SHP77 treated with DMSO at 0.1 percent for 48 hours (cell line): ENCODE measurements around the gene IL36RN.

Source experiments
- DNase-seq: peaks from one replicate; lab custom pipeline; 2025; lab: John Stamatoyannopoulos, UW

IL36RN gene

DNA sequence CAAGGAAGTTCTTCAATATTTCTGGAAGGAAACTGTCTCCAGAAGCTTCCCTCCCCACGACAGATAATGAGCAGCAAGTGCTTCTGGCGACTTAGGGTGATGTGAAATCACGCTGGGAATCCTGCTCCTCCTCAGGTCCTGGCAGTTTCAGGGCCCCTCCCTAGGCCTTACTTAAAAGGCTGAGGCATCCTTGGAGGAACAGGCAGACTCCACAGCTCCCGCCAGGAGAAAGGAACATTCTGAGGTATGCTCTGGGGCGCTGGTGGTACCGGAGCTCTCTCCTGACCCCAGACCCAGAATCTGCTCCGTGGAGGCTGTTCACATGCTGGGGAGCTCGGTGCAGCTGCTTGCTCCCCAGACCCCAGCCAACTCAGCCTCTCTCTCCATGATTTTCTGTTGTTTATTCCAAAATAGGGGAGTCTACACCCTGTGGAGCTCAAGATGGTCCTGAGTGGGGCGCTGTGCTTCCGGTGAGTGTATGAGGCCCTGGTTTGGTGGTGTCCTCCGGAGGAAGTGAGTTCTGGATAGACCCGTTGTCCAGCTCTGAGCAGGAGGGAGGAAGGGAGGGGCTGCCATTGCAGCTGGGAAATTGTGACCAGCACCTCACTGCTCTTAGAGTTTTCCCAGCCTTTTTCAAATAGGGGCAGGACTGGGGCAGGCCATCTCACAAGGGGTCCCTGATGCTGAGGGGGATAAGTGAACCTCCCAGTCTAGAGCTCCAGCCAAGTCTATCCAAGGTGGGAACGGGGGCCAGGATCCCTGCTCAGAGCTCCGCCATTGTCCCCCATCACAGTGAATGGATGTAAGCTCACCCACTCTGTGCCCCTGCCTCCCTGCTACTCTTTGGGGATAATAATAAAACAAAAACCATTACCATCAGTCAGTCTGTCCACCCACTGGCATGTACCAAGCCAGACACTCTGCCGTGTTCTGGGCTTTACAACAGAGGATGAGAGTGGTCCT is at the start of gene IL36RN:
Gene IL36RN, plus strand, starts transcription at position 201 of the 963 bp plus-strand sequence. Its CDS starts 241 bp downstream, at position 442.
- DNase-seq: no peak

DNA sequence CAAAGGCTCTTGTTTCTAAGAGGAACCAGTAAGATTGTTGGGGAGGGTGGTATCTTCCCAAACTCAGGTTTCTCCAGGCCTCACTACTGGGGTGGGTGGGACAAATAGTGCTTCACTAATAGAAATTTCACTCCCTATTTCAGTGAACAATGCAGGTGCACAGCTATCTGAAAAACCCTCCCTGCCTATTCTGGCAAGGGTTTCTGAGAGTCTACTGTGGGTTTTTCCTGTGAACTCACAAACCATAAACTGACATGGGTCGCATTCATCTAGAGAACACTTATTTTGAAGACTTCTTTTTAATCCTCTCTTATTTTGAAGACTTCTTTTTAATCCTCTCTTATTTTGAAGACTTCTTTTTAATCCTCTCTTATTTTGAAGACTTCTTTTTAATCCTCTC is 49.4 kb upstream of the IL36RN start:
- no peak for DNase-seq

GRCh38 chr2:113010088-113010487 is 48.9 kb upstream of the IL36RN start:
- no peak for DNase-seq

DNA sequence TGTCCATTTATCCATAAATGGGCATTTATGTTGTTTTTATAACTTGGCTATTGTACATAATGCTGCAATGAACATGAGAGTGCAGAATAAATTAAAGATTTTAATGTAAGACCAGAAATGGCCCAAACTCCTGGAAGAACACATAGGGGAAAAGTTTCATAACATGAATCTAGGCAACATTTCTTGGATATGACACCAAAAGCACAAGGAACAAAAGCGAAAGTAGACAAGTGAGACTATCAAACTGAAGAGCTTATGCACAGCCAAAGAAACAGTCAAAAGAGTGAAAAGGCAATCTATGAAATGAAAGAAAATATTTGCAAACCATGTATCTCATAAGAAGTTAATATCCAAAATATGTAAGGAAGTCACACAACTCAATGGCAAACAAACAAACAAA is 47.9 kb upstream of the IL36RN start:
- no peak for DNase-seq

DNA sequence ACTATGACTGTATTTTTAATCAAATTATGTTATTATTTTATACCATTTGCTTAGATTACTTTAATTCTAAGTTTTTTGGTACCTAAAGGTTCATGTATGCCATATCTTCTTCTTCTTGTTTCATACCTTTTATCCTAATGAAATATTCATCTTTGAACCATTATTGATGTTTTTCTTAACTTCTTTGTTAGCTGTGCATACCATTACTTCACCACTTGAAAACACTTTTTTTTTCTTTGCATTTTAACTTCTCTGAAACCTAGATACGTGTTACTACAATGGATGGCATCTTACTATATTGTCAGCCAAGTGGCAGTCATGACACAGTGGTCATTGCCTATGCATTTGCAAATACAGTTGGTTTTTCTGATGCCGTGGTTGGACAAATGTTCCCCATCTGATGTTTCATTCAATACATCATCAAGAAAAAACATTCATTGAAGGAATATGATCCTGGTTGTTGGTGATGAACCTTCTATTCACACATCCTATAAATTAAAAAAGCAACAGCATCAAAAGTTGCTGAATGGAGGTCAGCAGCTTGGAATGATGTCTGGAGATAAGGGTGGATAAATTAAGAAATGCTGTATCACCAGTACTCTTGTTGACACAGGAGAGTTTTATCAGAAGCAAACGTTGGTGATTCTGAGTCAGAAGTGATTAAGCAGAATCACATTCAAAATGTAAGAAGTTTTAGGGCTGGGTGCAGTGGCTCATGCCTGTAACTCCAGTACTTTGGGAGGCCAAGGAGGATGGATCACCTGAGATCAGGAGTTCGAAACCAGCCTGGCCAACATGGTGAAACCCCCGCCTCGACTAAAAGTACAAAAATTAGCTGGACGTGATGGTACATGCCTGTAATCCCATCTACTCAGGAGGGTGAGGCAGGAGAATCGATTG is 46.3 kb upstream of the IL36RN start:
- DNase-seq: no peak

DNA sequence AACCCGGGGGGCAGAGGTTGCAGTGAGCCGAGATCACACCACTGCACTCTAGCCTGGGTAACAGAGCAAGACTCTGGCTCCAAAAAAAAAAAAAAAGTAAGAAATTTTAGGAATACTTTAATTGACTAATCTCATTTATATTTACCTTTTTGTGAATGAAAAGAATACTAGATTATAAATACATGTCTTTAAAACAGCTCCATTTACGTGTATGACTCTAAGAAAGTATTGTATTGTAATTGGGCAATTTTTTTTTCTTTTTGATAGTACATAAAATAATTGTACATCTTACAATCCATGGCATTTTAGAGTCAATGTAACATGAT is 45.7 kb upstream of the IL36RN start:
- no peak for DNase-seq

GRCh38 chr2:113014067-113014466 is 44.9 kb upstream of the IL36RN start:
- DNase-seq: no peak

- DNase-seq: no peak
These were observed 44.0 kb upstream of the IL36RN start for GRCh38 chr2:113015042-113015441.

DNA sequence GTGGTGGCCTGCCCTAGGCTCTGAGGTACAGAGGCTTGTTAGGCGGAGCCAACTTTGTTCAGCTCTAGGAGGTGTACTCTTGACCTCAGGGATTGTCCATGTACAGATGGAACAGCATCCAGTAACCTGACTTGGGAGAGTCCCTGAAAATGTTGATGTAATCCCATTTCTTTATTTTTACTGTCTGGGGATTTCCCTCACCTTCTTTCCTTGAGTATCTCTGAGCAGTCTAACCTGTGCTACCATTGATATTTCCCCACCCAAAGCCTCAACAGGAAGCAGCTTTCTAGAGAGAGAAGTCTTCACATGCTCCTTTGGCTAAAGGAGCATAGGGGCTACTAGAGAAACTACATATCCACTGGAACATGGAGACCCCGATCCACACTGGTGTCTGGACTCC is 43.3 kb upstream of the IL36RN start:
- no peak for DNase-seq

GRCh38 chr2:113018509-113018908 is 40.5 kb upstream of the IL36RN start:
- DNase-seq: no peak

GRCh38 chr2:113021312-113021711 is 37.7 kb upstream of the IL36RN start:
- no peak for DNase-seq

DNA sequence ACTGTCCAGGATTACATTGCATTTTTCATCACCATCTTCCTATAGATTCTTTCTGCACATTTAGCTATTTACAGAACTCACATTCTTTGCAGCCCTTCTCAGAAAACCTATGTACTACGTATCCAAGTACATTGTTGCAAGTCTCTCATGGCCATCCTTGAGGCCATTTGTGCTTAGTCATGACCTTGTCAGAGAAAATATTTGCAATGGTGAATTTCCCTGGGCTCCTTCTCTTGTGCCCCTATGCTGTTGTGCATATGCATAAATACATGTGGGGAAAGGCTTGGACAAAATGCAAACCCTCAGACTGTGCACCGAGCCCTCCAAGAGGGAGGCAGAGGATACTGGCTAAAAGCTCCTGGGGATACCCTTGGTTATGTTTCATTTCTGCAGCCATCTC is 34.2 kb upstream of the IL36RN start:
- DNase-seq: no peak

- DNase-seq: no peak
These were observed 33.3 kb upstream of the IL36RN start for GRCh38 chr2:113025737-113026136.

DNA sequence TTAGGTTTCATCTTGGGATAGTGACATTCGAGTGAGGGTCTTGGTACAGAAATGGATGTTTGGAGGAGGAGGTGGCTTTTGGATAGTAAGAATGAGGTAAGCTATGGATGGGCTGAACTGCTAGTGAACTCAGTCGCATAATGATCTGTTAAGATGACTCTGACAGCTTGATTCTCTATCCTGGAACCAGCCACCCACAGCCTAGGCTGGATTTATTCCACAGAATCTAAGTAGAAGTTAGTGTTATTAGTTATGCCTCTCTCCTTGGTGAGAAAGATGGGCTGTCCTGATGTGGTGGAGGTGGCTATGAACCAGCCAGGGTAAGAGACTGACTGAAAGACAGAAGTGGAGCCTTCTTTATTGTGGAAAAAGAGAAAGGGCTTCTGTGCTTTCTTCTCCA is 31.3 kb upstream of the IL36RN start:
- no peak for DNase-seq

DNA sequence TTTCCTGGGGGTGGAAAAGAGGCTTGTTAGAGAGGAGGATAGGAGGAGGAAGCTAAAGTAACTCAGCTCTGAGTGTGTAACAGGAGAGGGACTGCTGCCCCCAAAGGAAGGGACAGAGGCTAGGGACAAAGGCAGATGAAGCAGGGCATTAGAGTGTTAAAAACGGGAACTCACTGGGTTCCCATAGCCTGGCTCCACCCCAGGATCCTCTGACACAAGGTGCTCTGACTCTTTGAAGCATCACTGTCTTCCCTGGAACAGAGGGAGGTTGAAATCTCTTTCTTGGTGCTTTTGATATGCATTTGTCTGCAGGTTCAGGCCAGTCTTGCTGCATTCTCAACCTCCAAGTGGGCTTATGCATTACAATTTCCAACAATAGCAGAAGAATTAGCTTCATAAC is 30.9 kb upstream of the IL36RN start:
- no peak for DNase-seq

- no peak for DNase-seq
These were observed 26.3 kb upstream of the IL36RN start for GRCh38 chr2:113032737-113033136.

DNA sequence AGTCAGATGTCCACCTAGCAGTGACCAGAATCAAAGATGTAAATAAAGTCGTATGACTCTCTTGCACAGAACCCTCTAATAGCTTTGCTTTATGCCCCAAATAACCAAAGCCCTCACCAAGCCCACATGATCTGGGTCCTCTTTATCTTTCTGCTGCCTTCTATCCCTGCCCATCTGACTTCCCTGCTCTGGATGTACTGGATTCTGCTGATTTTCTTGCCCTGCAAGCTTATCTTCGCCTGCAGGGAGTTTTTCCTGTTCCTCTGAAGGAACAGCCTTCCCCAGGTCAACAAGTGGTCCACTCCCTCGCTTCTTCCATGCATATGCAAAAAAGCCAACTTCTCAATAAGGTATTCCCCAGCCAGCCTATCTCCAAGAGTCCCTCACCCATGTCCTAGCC is 25.0 kb upstream of the IL36RN start:
- no peak for DNase-seq

- no peak for DNase-seq
These were observed 22.2 kb upstream of the IL36RN start for GRCh38 chr2:113036763-113037162.

DNA sequence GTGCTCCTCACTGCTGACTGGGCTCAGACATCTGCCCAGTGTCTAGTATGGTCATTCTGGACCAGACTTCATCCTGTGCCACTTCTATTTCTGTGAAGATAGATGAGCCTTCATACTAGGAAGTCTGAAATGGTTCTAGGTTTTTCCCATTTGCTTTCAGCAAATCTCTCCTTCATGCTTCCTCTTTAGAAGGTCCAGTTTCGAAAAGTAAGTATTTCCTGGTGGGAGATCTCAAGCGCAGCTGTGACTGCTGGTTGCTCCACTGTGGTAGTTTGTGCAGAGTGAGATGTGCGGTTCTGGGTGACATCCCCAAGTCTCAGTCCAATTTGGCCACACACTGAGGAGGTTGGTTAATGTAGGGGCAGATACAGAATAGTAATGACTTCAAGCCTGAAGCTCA is 20.7 kb upstream of the IL36RN start:
- DNase-seq: no peak

DNA sequence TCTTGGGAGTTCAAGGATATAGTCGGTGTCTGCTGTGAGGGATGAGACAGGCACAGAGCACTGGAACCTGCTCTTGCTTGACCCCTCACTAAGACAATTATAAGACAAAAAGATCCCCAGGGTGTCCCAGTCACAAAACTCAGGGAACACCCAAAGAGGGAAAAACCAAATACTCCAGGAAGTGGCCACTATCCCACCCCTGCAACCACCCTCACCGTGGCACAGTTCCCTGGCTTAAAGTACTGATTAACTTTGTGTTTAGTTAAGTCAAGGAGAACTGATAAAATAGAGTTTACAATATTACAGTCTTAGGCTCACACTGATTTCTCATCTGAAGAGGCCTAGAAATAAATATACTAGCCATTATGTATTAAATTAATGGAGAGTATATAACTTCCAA is 19.8 kb upstream of the IL36RN start:
- DNase-seq: no peak

DNA sequence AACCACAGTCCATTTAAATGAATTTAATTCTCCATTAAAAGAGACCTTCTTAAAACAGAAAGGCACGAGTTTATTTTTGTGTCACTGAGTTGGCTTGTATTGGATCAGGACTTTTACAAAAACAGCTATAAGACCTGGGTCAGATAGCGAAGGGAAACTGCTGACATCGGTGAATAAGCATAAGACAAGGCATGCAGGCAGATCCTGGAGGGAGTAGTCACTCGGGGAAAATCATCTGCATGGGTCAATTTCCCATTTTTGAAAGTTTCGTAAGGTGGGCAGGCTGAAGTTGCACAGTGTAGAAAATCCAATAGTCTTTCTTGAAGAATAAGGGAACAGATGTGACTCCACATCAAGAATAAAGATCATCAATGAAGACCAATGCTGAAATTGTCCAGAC is 19.3 kb upstream of the IL36RN start:
- no peak for DNase-seq

- no peak for DNase-seq
These were observed 17.1 kb upstream of the IL36RN start for GRCh38 chr2:113041871-113042270.

- no peak for DNase-seq
These were observed 12.5 kb upstream of the IL36RN start for GRCh38 chr2:113046465-113046864.
